ENCODE data around the gene ARL6IP4.
"Not testable (repeated sequence)": the region's sequence is repeated elsewhere in the genome, so short reads cannot be mapped to it uniquely, and the experiment has no call there.

The ARL6IP4 gene

GRCh38 chr12:123010681-123011080, 30.2 kb downstream of the ARL6IP4 start:
- H3K4me3 ChIP-seq (ENCODE audit: low read depth, low read length) = no peak overlapping the region
- DNase-seq (ENCODE audit: low read depth) = peak; percentile 5
- peak; percentile 16 for TF ChIP-seq CTCF (conservative IDR thresholded peaks at IDR 0.05; ENCODE audit: low read depth, low read length)

- H3K4me3 ChIP-seq (ENCODE audit: low read depth, low read length) = no peak overlapping the region
- no peak for TF ChIP-seq CTCF (conservative IDR thresholded peaks at IDR 0.05; ENCODE audit: low read depth, low read length)
- DNase-seq (ENCODE audit: low read depth) = peak; percentile 51
Observed at GRCh38 chr12:123011701-123012100, 31.2 kb downstream of the ARL6IP4 start.

GRCh38 chr12:123013185-123014095, 33.0 kb downstream of the ARL6IP4 start:
- TF ChIP-seq CTCF (conservative IDR thresholded peaks at IDR 0.05; ENCODE audit: low read depth, low read length) = no peak
- no peak overlapping the region for H3K4me3 ChIP-seq (ENCODE audit: low read depth, low read length)
- DNase-seq (ENCODE audit: low read depth) = no peak

GRCh38 chr12:123014473-123014872, 34.0 kb downstream of the ARL6IP4 start:
- H3K4me3 ChIP-seq (ENCODE audit: low read depth, low read length); DNase-seq (ENCODE audit: low read depth): not testable (repeated sequence)

- H3K4me3 ChIP-seq (ENCODE audit: low read depth, low read length) = no peak overlapping the region
- TF ChIP-seq CTCF (conservative IDR thresholded peaks at IDR 0.05; ENCODE audit: low read depth, low read length) = no peak
- no peak for DNase-seq (ENCODE audit: low read depth)
Observed at GRCh38 chr12:123017753-123018152, 37.3 kb downstream of the ARL6IP4 start.

GRCh38 chr12:123019841-123020138, 39.3 kb downstream of the ARL6IP4 start:
- no peak for TF ChIP-seq CTCF (conservative IDR thresholded peaks at IDR 0.05; ENCODE audit: low read depth, low read length)
- no peak overlapping the region for H3K4me3 ChIP-seq (ENCODE audit: low read depth, low read length)

GRCh38 chr12:123021688-123022604, 41.5 kb downstream of the ARL6IP4 start:
- H3K4me3 ChIP-seq (ENCODE audit: low read depth, low read length) = no peak overlapping the region
- TF ChIP-seq CTCF (conservative IDR thresholded peaks at IDR 0.05; ENCODE audit: low read depth, low read length) = no peak
- DNase-seq (ENCODE audit: low read depth) = no peak

More at GRCh38 chr12:123019841-123020138, 39.3 kb downstream of the ARL6IP4 start:
- no peak for DNase-seq (ENCODE audit: low read depth)

All from choroid plexus epithelial cell (primary cell).